ENCODE measurements around the gene RAB20. TPM values are rescaled to one million over a fixed set of nuclear protein-coding genes. Genes with fewer than 3 reads are reported as not detected.

RAB20 gene
- total and polyA plus RNA-seq, 9 donors, result 14.5 to 32.6 (median 22.0) TPM

DNA sequence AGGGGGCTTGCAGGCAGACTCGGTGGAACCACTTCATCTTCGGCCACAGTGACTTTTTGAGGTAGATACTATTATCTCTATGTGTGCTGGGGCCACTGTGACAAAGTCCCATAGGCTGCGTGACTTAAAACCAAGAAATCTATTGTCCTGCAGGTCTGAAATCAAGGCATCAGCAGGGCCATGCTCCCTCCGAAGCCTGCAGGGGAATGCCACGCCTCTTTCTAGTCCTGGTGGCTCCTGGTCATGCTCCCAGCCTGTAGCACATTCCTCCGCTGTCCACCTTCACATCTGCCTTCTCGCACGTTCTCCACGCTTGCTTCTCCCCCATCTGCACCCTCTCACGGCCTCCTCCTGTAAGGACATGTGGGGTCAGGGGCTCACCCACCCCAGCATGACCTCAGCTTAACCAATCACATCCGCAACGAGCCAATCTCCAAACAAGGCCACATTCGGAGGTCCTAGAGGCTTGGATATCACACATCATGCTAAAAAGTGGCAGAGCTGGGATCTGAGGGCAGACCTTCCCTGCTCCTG is 21.0 kb upstream of the RAB20 start:
- Histone ChIP-seq H3K27ac (no peak overlapping the region), H3K9me3 (no peaks in the 10 kb centered on the region), H3K36me3 (no peaks in the 10 kb centered on the region), H3K27me3 (no peaks in the 10 kb centered on the region), H3K4me1 (ENCODE audit: insufficient read depth) (no peaks in the 10 kb centered on the region), H3K4me3 (no peak overlapping the region)
- TF ChIP-seq, protein P1, sequence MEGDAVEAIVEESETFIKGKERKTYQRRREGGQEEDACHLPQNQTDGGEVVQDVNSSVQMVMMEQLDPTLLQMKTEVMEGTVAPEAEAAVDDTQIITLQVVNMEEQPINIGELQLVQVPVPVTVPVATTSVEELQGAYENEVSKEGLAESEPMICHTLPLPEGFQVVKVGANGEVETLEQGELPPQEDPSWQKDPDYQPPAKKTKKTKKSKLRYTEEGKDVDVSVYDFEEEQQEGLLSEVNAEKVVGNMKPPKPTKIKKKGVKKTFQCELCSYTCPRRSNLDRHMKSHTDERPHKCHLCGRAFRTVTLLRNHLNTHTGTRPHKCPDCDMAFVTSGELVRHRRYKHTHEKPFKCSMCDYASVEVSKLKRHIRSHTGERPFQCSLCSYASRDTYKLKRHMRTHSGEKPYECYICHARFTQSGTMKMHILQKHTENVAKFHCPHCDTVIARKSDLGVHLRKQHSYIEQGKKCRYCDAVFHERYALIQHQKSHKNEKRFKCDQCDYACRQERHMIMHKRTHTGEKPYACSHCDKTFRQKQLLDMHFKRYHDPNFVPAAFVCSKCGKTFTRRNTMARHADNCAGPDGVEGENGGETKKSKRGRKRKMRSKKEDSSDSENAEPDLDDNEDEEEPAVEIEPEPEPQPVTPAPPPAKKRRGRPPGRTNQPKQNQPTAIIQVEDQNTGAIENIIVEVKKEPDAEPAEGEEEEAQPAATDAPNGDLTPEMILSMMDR (IDR thresholded peaks at IDR 0.05), result no peak
- TF ChIP-seq EP300 (IDR thresholded peaks at IDR 0.05) (no peak), POLR2A (IDR thresholded peaks at IDR 0.05) (no peak)
- DNase-seq, result no peak
- intact Hi-C loops (cut with DNase I), result no loop called here
- WGBS, 3 donors, result 92 to 93% (median 93%) methylated on average over 13 of the region's 13 CpGs

DNA sequence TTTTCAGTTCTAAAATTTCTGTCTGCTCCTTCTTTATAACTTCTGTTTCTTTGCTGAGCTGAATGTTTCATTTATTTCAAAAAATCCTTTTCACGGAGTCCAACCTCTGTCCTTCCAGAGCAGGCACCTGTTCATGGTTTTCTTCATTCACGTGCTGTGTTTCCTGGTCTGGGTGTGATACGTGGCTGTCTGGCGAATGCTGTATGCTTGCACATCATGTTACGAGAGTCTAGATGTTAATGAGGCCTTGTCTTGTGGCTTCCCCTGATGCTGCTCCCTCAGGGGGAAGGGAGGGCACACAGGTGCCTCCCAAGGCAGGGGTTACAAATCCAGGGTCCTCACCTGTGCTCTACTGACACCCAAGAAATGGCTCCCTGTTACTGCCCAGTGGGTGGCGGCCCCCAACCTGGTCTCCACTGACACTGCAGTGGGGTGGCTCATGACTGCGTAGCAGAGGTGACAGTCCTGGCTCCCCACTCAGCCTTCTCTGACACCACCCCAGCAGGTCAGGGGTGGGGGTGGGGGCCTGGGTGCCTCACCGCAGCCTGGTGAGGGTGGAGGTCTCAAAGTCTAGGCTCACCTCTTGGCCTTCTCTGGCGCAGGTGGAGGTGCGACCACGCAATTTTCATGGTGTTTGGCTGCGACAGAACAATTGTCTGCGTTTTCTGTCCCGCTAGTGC is 20.1 kb upstream of the RAB20 start:
- Histone ChIP-seq H3K4me1 (ENCODE audit: insufficient read depth) (no peaks in the 10 kb centered on the region), H3K4me3 (no peak overlapping the region), H3K36me3 (no peaks in the 10 kb centered on the region), H3K27ac (no peak overlapping the region), H3K9me3 (no peaks in the 10 kb centered on the region), H3K27me3 (no peaks in the 10 kb centered on the region)
- no peak for DNase-seq
- 93 to 97% (median 96%) methylated on average over 14 of the region's 14 CpGs for WGBS, 3 donors
- intact Hi-C loops (cut with DNase I), result no loop called here
- TF ChIP-seq EP300 (IDR thresholded peaks at IDR 0.05), result no peak
- TF ChIP-seq, protein P1 (IDR thresholded peaks at IDR 0.05), result no peak
- no peak for TF ChIP-seq POLR2A (IDR thresholded peaks at IDR 0.05)

DNA sequence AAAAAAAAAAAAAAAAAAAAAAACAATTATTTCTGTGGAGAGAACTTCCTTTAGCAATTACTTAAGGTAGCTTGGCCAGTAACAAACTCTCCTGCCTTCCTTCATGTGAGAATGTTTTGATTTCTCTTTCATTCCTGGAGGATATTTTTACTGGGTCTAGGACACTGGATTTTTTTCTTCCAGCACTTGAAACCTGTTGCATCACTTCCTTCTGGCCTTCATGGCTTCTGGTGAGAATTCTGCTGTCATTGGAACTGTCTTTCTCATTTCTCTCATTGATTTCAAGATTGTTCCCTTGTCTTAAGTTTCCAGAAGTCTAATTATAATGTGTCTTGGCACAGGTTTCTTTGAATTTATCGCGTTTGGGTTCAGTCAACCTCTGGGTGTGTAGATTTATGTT is 19.3 kb upstream of the RAB20 start:
- H3K4me3 ChIP-seq, result no peak overlapping the region
- TF ChIP-seq EP300 (IDR thresholded peaks at IDR 0.05), result no peak
- TF ChIP-seq, protein P1 (IDR thresholded peaks at IDR 0.05), result no peak
- no peak for TF ChIP-seq POLR2A (IDR thresholded peaks at IDR 0.05)
- H3K27ac ChIP-seq, result no peak overlapping the region
- 39 to 46% (median 44%) methylated on average over 2 of the region's 2 CpGs for WGBS, 3 donors
- H3K4me1 ChIP-seq (ENCODE audit: insufficient read depth), result no peaks in the 10 kb centered on the region
- intact Hi-C loops (cut with DNase I), result no loop called here
- no peaks in the 10 kb centered on the region for H3K27me3 ChIP-seq
- DNase-seq, result no peak
- H3K9me3 ChIP-seq, result no peaks in the 10 kb centered on the region
- no peaks in the 10 kb centered on the region for H3K36me3 ChIP-seq

DNA sequence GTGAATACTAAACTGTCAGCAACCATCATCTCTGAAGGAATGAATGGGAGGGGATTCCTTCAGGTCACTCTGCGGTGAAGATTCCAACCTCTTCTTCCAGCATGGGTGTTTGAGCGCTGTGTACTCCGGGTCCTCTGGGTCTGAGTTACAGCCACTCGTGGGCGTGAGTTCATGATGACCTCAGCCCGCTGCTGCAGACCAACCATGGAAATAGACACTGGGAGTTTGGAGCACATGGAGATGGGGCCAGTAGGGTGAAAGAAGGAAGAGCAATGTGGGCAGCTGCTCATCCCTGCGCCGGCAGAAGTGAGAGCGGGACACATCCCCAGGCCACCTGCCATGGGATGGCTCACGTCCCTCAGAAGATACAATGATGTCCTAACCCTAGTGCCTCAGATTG is 16.8 kb upstream of the RAB20 start:
- no peaks in the 10 kb centered on the region for H3K4me1 ChIP-seq (ENCODE audit: insufficient read depth)
- H3K27me3 ChIP-seq, result no peaks in the 10 kb centered on the region
- H3K4me3 ChIP-seq, result no peak overlapping the region
- TF ChIP-seq POLR2A (IDR thresholded peaks at IDR 0.05) (no peak), EP300 (IDR thresholded peaks at IDR 0.05) (no peak)
- TF ChIP-seq, protein P1 (IDR thresholded peaks at IDR 0.05), result no peak
- no peaks in the 10 kb centered on the region for H3K9me3 ChIP-seq
- intact Hi-C loops (cut with DNase I), result no loop called here
- WGBS, 3 donors, result 69 to 70% (median 70%) methylated on average over 10 of the region's 10 CpGs
- no peaks in the 10 kb centered on the region for H3K36me3 ChIP-seq
- H3K27ac ChIP-seq, result no peak overlapping the region
- DNase-seq, result no peak
